GM12892 (cell line): ENCODE data around the gene LAMA3.

Experiments used
- POLR2A ChIP-seq: IDR thresholded peaks from 2 replicates; pipeline ENCODE4 v1.6.1; 2011; ENCODE audit warnings: low read depth, low read length, control low read depth
- POLR2AphosphoS5 ChIP-seq: IDR thresholded peaks from 2 replicates; pipeline ENCODE4 v1.6.1; 2011; ENCODE audit warnings: low read depth, low read length, control low read depth

DNA sequence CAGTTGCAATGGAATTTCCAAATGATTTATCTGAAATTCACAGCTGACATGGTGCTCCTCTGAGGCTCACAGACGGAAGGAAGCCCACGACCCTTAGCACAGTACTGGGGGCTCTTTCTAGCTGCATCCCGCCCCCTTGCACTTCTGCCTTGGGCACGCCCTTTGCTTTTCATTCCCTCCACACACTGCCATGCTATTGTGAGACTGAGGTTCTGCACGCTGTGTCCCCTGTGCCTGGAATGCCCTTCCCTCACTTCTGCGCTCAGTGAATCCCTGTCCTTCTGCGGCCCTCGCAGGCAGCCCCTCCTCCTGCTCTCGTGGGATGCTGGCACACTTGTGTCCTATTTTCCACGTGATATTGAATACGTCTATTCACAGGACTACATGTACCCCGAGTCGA lies 189.9 kb downstream of the LAMA3 start:
- TF ChIP-seq POLR2A, result no peak
- no peak for TF ChIP-seq POLR2AphosphoS5
